Duodenal mucosa (tissue), 2 donors: ENCODE data around the gene TUBB4B.

Experiments used
- H3K27ac ChIP-seq: one replicate; pipeline ENCODE4 v1.7.0; 2013; ENCODE audit warnings: low read depth, low read length
- H3K27me3 ChIP-seq, 2 donors: one replicate each; pipeline ENCODE4 v1.7.0; 2013; ENCODE audit warnings: low read length in 2 of 2, control low read depth in 1 of 2; ENCODE audit not compliant: insufficient read depth in 2 of 2, control insufficient read depth in 1 of 2
- H3K36me3 ChIP-seq, 2 donors: one replicate each; pipeline ENCODE4 v1.7.0; 2013; ENCODE audit warnings: low read length in 2 of 2, control low read depth in 1 of 2; ENCODE audit not compliant: insufficient read depth in 2 of 2, control insufficient read depth in 1 of 2
- H3K4me1 ChIP-seq, 2 donors: one replicate each; pipeline ENCODE4 v1.7.0; 2013; ENCODE audit warnings: low read length in 2 of 2, control low read depth in 1 of 2; ENCODE audit not compliant: insufficient read depth in 2 of 2, control insufficient read depth in 1 of 2
- H3K4me3 ChIP-seq, 2 donors: one replicate each; pipeline ENCODE4 v1.7.0; 2013; ENCODE audit warnings: low read length in 2 of 2, low read depth in 1 of 2
- H3K9ac ChIP-seq, 2 donors: one replicate each; pipeline ENCODE4 v1.7.0; 2013; ENCODE audit warnings: low read length in 2 of 2, low read depth in 1 of 2
- H3K9me3 ChIP-seq, 2 donors: one replicate each; pipeline ENCODE4 v1.7.0; 2013; ENCODE audit warnings: low read length in 2 of 2, control low read depth in 1 of 2; ENCODE audit not compliant: control insufficient read depth in 1 of 2

Gene TUBB4B

GRCh38 chr9:137266162-137266527 lies 25.1 kb downstream of the TUBB4B start:
- H3K27ac ChIP-seq, result no peak overlapping the region
- H3K36me3 ChIP-seq, result peaks cover 12 to 45% of the 10 kb centered on the region in 2 donors

GRCh38 chr9:137266585-137267453 lies 25.7 kb downstream of the TUBB4B start:
- no peaks in the 10 kb centered on the region for H3K27me3 ChIP-seq
- H3K9ac ChIP-seq, result no peak overlapping the region
- no peaks in the 10 kb centered on the region for H3K9me3 ChIP-seq
- no peak overlapping the region for H3K4me3 ChIP-seq
- peaks cover 12 to 46% of the 10 kb centered on the region in 2 donors for H3K36me3 ChIP-seq
- H3K4me1 ChIP-seq, result peaks cover 18 to 21% of the 10 kb centered on the region in 2 donors
- no peak overlapping the region for H3K27ac ChIP-seq

More at GRCh38 chr9:137266162-137266527, 25.1 kb downstream of the TUBB4B start:
- Histone ChIP-seq H3K9ac (no peak overlapping the region), H3K9me3 (no peaks in the 10 kb centered on the region), H3K4me1 (peaks cover 18 to 21% of the 10 kb centered on the region in 2 donors), H3K4me3 (no peak overlapping the region), H3K27me3 (no peaks in the 10 kb centered on the region)

- no peak overlapping the region for H3K27ac ChIP-seq
- H3K27me3 ChIP-seq, result no peaks in the 10 kb centered on the region
- peaks cover 18 to 21% of the 10 kb centered on the region in 2 donors for H3K4me1 ChIP-seq
- no peak overlapping the region for H3K4me3 ChIP-seq
- no peak overlapping the region for H3K9ac ChIP-seq
- H3K36me3 ChIP-seq, result peaks cover 12 to 55% of the 10 kb centered on the region in 2 donors
- H3K9me3 ChIP-seq, result no peaks in the 10 kb centered on the region
Measured at GRCh38 chr9:137267933-137268355, 26.9 kb downstream of the TUBB4B start.

- Histone ChIP-seq H3K4me3 (peak overlapping the region; percentile 33 to 59), H3K27ac (peak overlapping the region; percentile 42), H3K9ac (peak overlapping the region; percentile 12 to 13)
Measured at GRCh38 chr9:137268538-137269201, 27.6 kb downstream of the TUBB4B start.

GRCh38 chr9:137269231-137269772 lies 28.2 kb downstream of the TUBB4B start:
- Histone ChIP-seq H3K4me3 (peak overlapping the region; percentile 33 to 59), H3K9me3 (no peaks in the 10 kb centered on the region), H3K4me1 (peaks cover 24 to 28% of the 10 kb centered on the region in 2 donors), H3K27ac (peak overlapping the region; percentile 42), H3K9ac (peak overlapping the region; percentile 12 to 13), H3K27me3 (no peaks in the 10 kb centered on the region), H3K36me3 (peaks cover 12 to 50% of the 10 kb centered on the region in 2 donors)

More at GRCh38 chr9:137268538-137269201, 27.6 kb downstream of the TUBB4B start:
- Histone ChIP-seq H3K9me3 (no peaks in the 10 kb centered on the region), H3K36me3 (peaks cover 12 to 57% of the 10 kb centered on the region in 2 donors), H3K27me3 (no peaks in the 10 kb centered on the region), H3K4me1 (peaks cover 18 to 22% of the 10 kb centered on the region in 2 donors)

- Histone ChIP-seq H3K36me3 (peaks cover 7 to 38% of the 10 kb centered on the region in 2 donors), H3K27ac (no peak overlapping the region), H3K27me3 (no peaks in the 10 kb centered on the region), H3K9ac (no peak overlapping the region), H3K9me3 (no peaks in the 10 kb centered on the region), H3K4me3 (no peak overlapping the region), H3K4me1 (peaks cover 36 to 45% of the 10 kb centered on the region in 2 donors)
Measured at GRCh38 chr9:137270929-137271695, 30.0 kb downstream of the TUBB4B start.

GRCh38 chr9:137271696-137272076 lies 30.6 kb downstream of the TUBB4B start:
- peaks cover 3 to 32% of the 10 kb centered on the region in 2 donors for H3K36me3 ChIP-seq
- no peak overlapping the region for H3K4me3 ChIP-seq
- H3K4me1 ChIP-seq, result peaks cover 42 to 50% of the 10 kb centered on the region in 2 donors
- H3K27ac ChIP-seq, result no peak overlapping the region
- H3K27me3 ChIP-seq, result no peaks in the 10 kb centered on the region
- H3K9ac ChIP-seq, result no peak overlapping the region
- no peaks in the 10 kb centered on the region for H3K9me3 ChIP-seq

- H3K36me3 ChIP-seq, result peaks cover 3 to 27% of the 10 kb centered on the region in 2 donors
- H3K4me1 ChIP-seq, result peaks cover 49 to 58% of the 10 kb centered on the region in 2 donors
- no peak overlapping the region for H3K9ac ChIP-seq
- no peaks in the 10 kb centered on the region for H3K9me3 ChIP-seq
- no peaks in the 10 kb centered on the region for H3K27me3 ChIP-seq
- no peak overlapping the region for H3K27ac ChIP-seq
- H3K4me3 ChIP-seq, result no peak overlapping the region
Measured at GRCh38 chr9:137272241-137273094, 31.4 kb downstream of the TUBB4B start.

GRCh38 chr9:137273095-137273490 lies 32.0 kb downstream of the TUBB4B start:
- Histone ChIP-seq H3K9ac (no peak overlapping the region), H3K9me3 (no peaks in the 10 kb centered on the region), H3K27ac (no peak overlapping the region), H3K36me3 (peaks cover 3 to 27% of the 10 kb centered on the region in 2 donors), H3K4me3 (no peak overlapping the region), H3K27me3 (no peaks in the 10 kb centered on the region), H3K4me1 (peaks cover 45 to 59% of the 10 kb centered on the region in 2 donors)
